ENCODE data around the gene TBL1X.

Gene TBL1X

GRCh38 chrX:9595174-9595573 lies 130.3 kb downstream of the TBL1X start:
- 61 to 65% methylated on average over 3 to 4 of the region's 5 CpGs for WGBS, 2 experiments
- H3K4me1 ChIP-seq (ENCODE audit: control insufficient read depth, insufficient read depth, low read length) = no peaks in the 10 kb centered on the region
- H3K9me3 ChIP-seq (ENCODE audit: control insufficient read depth, low read length) = no peaks in the 10 kb centered on the region
- no peak overlapping the region for H3K4me3 ChIP-seq (ENCODE audit: insufficient read depth, low read depth, low read length)
- no peak overlapping the region for H3K27ac ChIP-seq (ENCODE audit: insufficient read depth, low read depth, low read length, poor library complexity, severe bottlenecking)
- H3K36me3 ChIP-seq (ENCODE audit: control insufficient read depth, insufficient read depth, low read length) = no peaks in the 10 kb centered on the region
- no peaks in the 10 kb centered on the region for H3K27me3 ChIP-seq (ENCODE audit: control insufficient read depth, insufficient read depth, low read length, poor library complexity, severe bottlenecking)

GRCh38 chrX:9596837-9597236 lies 132.0 kb downstream of the TBL1X start:
- no peaks in the 10 kb centered on the region for H3K27me3 ChIP-seq (ENCODE audit: control insufficient read depth, insufficient read depth, low read length, poor library complexity, severe bottlenecking)
- 96 to 97% methylated on average over 3 of the region's 3 CpGs for WGBS, 2 experiments
- no peaks in the 10 kb centered on the region for H3K36me3 ChIP-seq (ENCODE audit: control insufficient read depth, insufficient read depth, low read length)
- H3K4me1 ChIP-seq (ENCODE audit: control insufficient read depth, insufficient read depth, low read length) = no peaks in the 10 kb centered on the region
- H3K27ac ChIP-seq (ENCODE audit: insufficient read depth, low read depth, low read length, poor library complexity, severe bottlenecking) = no peak overlapping the region
- H3K4me3 ChIP-seq (ENCODE audit: insufficient read depth, low read depth, low read length) = no peak overlapping the region
- no peaks in the 10 kb centered on the region for H3K9me3 ChIP-seq (ENCODE audit: control insufficient read depth, low read length)

- H3K36me3 ChIP-seq (ENCODE audit: control insufficient read depth, insufficient read depth, low read length) = no peaks in the 10 kb centered on the region
- H3K27ac ChIP-seq (ENCODE audit: insufficient read depth, low read depth, low read length, poor library complexity, severe bottlenecking) = no peak overlapping the region
- no peaks in the 10 kb centered on the region for H3K9me3 ChIP-seq (ENCODE audit: control insufficient read depth, low read length)
- no peaks in the 10 kb centered on the region for H3K4me1 ChIP-seq (ENCODE audit: control insufficient read depth, insufficient read depth, low read length)
- H3K27me3 ChIP-seq (ENCODE audit: control insufficient read depth, insufficient read depth, low read length, poor library complexity, severe bottlenecking) = no peaks in the 10 kb centered on the region
- no peak overlapping the region for H3K4me3 ChIP-seq (ENCODE audit: insufficient read depth, low read depth, low read length)
- WGBS, 2 experiments = 92 to 93% methylated on average over 13 of the region's 13 CpGs
These were observed 132.6 kb downstream of the TBL1X start for GRCh38 chrX:9597361-9598035.

GRCh38 chrX:9598344-9598743 lies 133.5 kb downstream of the TBL1X start:
- H3K9me3 ChIP-seq (ENCODE audit: control insufficient read depth, low read length) = no peaks in the 10 kb centered on the region
- H3K4me1 ChIP-seq (ENCODE audit: control insufficient read depth, insufficient read depth, low read length) = no peaks in the 10 kb centered on the region
- no peaks in the 10 kb centered on the region for H3K27me3 ChIP-seq (ENCODE audit: control insufficient read depth, insufficient read depth, low read length, poor library complexity, severe bottlenecking)
- no peak overlapping the region for H3K27ac ChIP-seq (ENCODE audit: insufficient read depth, low read depth, low read length, poor library complexity, severe bottlenecking)
- H3K4me3 ChIP-seq (ENCODE audit: insufficient read depth, low read depth, low read length) = no peak overlapping the region
- H3K36me3 ChIP-seq (ENCODE audit: control insufficient read depth, insufficient read depth, low read length) = no peaks in the 10 kb centered on the region
- WGBS, 2 experiments = 95% methylated on average over 7 of the region's 7 CpGs

- H3K4me1 ChIP-seq (ENCODE audit: control insufficient read depth, insufficient read depth, low read length) = no peaks in the 10 kb centered on the region
- no peak overlapping the region for H3K4me3 ChIP-seq (ENCODE audit: insufficient read depth, low read depth, low read length)
- no peaks in the 10 kb centered on the region for H3K36me3 ChIP-seq (ENCODE audit: control insufficient read depth, insufficient read depth, low read length)
- no peaks in the 10 kb centered on the region for H3K27me3 ChIP-seq (ENCODE audit: control insufficient read depth, insufficient read depth, low read length, poor library complexity, severe bottlenecking)
- no peaks in the 10 kb centered on the region for H3K9me3 ChIP-seq (ENCODE audit: control insufficient read depth, low read length)
- WGBS, 2 experiments = 95 to 96% methylated on average over 16 to 17 of the region's 17 CpGs
- no peak overlapping the region for H3K27ac ChIP-seq (ENCODE audit: insufficient read depth, low read depth, low read length, poor library complexity, severe bottlenecking)
These were observed 139.5 kb downstream of the TBL1X start for GRCh38 chrX:9604111-9604907.

GRCh38 chrX:9604908-9605306 lies 140.0 kb downstream of the TBL1X start:
- no peak overlapping the region for H3K4me3 ChIP-seq (ENCODE audit: insufficient read depth, low read depth, low read length)
- WGBS, 2 experiments = 97 to 98% methylated on average over 8 of the region's 8 CpGs

GRCh38 chrX:9605484-9605883 lies 140.6 kb downstream of the TBL1X start:
- H3K4me3 ChIP-seq (ENCODE audit: insufficient read depth, low read depth, low read length) = no peak overlapping the region
- H3K36me3 ChIP-seq (ENCODE audit: control insufficient read depth, insufficient read depth, low read length) = no peaks in the 10 kb centered on the region
- H3K27ac ChIP-seq (ENCODE audit: insufficient read depth, low read depth, low read length, poor library complexity, severe bottlenecking) = no peak overlapping the region
- no peaks in the 10 kb centered on the region for H3K27me3 ChIP-seq (ENCODE audit: control insufficient read depth, insufficient read depth, low read length, poor library complexity, severe bottlenecking)
- no peaks in the 10 kb centered on the region for H3K9me3 ChIP-seq (ENCODE audit: control insufficient read depth, low read length)
- no peaks in the 10 kb centered on the region for H3K4me1 ChIP-seq (ENCODE audit: control insufficient read depth, insufficient read depth, low read length)

More at GRCh38 chrX:9604908-9605306, 140.0 kb downstream of the TBL1X start:
- Histone ChIP-seq H3K36me3 (ENCODE audit: control insufficient read depth, insufficient read depth, low read length) (no peaks in the 10 kb centered on the region), H3K9me3 (ENCODE audit: control insufficient read depth, low read length) (no peaks in the 10 kb centered on the region), H3K27ac (ENCODE audit: insufficient read depth, low read depth, low read length, poor library complexity, severe bottlenecking) (no peak overlapping the region), H3K4me1 (ENCODE audit: control insufficient read depth, insufficient read depth, low read length) (no peaks in the 10 kb centered on the region), H3K27me3 (ENCODE audit: control insufficient read depth, insufficient read depth, low read length, poor library complexity, severe bottlenecking) (no peaks in the 10 kb centered on the region)

- 96 to 99% methylated on average over 7 of the region's 7 CpGs for WGBS, 2 experiments
- H3K36me3 ChIP-seq (ENCODE audit: control insufficient read depth, insufficient read depth, low read length) = no peaks in the 10 kb centered on the region
- H3K4me1 ChIP-seq (ENCODE audit: control insufficient read depth, insufficient read depth, low read length) = peaks cover 4% of the 10 kb centered on the region
- H3K27me3 ChIP-seq (ENCODE audit: control insufficient read depth, insufficient read depth, low read length, poor library complexity, severe bottlenecking) = no peaks in the 10 kb centered on the region
- H3K27ac ChIP-seq (ENCODE audit: insufficient read depth, low read depth, low read length, poor library complexity, severe bottlenecking) = no peak overlapping the region
- H3K4me3 ChIP-seq (ENCODE audit: insufficient read depth, low read depth, low read length) = no peak overlapping the region
- no peaks in the 10 kb centered on the region for H3K9me3 ChIP-seq (ENCODE audit: control insufficient read depth, low read length)
These were observed 142.1 kb downstream of the TBL1X start for GRCh38 chrX:9606971-9607370.

- Histone ChIP-seq H3K4me3 (ENCODE audit: insufficient read depth, low read depth, low read length) (no peak overlapping the region), H3K36me3 (ENCODE audit: control insufficient read depth, insufficient read depth, low read length) (no peaks in the 10 kb centered on the region), H3K27ac (ENCODE audit: insufficient read depth, low read depth, low read length, poor library complexity, severe bottlenecking) (no peak overlapping the region), H3K4me1 (ENCODE audit: control insufficient read depth, insufficient read depth, low read length) (peaks cover 4% of the 10 kb centered on the region), H3K27me3 (ENCODE audit: control insufficient read depth, insufficient read depth, low read length, poor library complexity, severe bottlenecking) (no peaks in the 10 kb centered on the region), H3K9me3 (ENCODE audit: control insufficient read depth, low read length) (no peaks in the 10 kb centered on the region)
- 94 to 97% methylated on average over 6 of the region's 7 CpGs for WGBS, 2 experiments
These were observed 144.6 kb downstream of the TBL1X start for GRCh38 chrX:9609499-9609898.

GRCh38 chrX:9609987-9610386 lies 145.1 kb downstream of the TBL1X start:
- H3K36me3 ChIP-seq (ENCODE audit: control insufficient read depth, insufficient read depth, low read length) = no peaks in the 10 kb centered on the region
- H3K9me3 ChIP-seq (ENCODE audit: control insufficient read depth, low read length) = no peaks in the 10 kb centered on the region
- no peaks in the 10 kb centered on the region for H3K27me3 ChIP-seq (ENCODE audit: control insufficient read depth, insufficient read depth, low read length, poor library complexity, severe bottlenecking)
- no peak overlapping the region for H3K4me3 ChIP-seq (ENCODE audit: insufficient read depth, low read depth, low read length)
- peaks cover 4% of the 10 kb centered on the region for H3K4me1 ChIP-seq (ENCODE audit: control insufficient read depth, insufficient read depth, low read length)
- WGBS, 2 experiments = 83 to 89% methylated on average over 3 of the region's 3 CpGs
- no peak overlapping the region for H3K27ac ChIP-seq (ENCODE audit: insufficient read depth, low read depth, low read length, poor library complexity, severe bottlenecking)
